Keratinocyte (primary cell): ENCODE measurements around the gene IDH3A.

Experiments
- EZH2 ChIP-seq: IDR thresholded peaks from one replicate; pipeline ENCODE4 v1.6.1; 2012; ENCODE audit warnings: inconsistent platforms, mild to moderate bottlenecking, low read length, moderate library complexity
- TF ChIP-seq, protein P1 (sequence below), 3 experiments: IDR thresholded peaks in 1 of 3; conservative IDR thresholded peaks in 1 of 3; optimal IDR thresholded peaks in 1 of 3; 2 replicates in 2 of 3; 3 replicates in 1 of 3; pipeline versions ENCODE3 to v1.5.1; 2011; ENCODE audit warnings: low read length in 3 of 3, mild to moderate bottlenecking in 3 of 3, moderate library complexity in 2 of 3, control low read depth in 1 of 3, inconsistent platforms in 1 of 3; ENCODE audit not compliant: insufficient read depth in 2 of 3; ENCODE audit errors: extremely low read depth in 1 of 3

DNA sequence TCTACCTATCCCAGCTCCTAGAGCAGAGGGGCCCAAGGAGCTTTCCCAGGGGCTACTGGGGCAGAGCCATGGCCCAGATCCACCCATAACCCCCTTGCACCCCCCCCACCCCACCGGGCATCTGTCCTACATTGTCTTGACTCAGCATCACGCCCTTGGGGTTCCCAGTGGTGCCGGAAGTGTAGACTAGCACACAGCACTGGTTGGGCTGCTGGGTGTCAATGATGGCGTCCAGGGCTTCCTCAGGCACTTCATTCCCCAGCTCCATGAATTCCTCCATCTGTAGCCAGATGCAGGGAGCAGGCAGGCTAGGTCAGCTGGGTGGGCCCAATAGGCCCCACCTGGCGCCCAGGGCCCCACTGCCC lies 33.2 kb downstream of the IDH3A start:
- TF ChIP-seq, protein P1, sequence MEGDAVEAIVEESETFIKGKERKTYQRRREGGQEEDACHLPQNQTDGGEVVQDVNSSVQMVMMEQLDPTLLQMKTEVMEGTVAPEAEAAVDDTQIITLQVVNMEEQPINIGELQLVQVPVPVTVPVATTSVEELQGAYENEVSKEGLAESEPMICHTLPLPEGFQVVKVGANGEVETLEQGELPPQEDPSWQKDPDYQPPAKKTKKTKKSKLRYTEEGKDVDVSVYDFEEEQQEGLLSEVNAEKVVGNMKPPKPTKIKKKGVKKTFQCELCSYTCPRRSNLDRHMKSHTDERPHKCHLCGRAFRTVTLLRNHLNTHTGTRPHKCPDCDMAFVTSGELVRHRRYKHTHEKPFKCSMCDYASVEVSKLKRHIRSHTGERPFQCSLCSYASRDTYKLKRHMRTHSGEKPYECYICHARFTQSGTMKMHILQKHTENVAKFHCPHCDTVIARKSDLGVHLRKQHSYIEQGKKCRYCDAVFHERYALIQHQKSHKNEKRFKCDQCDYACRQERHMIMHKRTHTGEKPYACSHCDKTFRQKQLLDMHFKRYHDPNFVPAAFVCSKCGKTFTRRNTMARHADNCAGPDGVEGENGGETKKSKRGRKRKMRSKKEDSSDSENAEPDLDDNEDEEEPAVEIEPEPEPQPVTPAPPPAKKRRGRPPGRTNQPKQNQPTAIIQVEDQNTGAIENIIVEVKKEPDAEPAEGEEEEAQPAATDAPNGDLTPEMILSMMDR (optimal IDR thresholded peaks at IDR 0.05 in 1 of 3, IDR thresholded peaks at IDR 0.05 in 1 of 3, conservative IDR thresholded peaks at IDR 0.05 in 1 of 3; ENCODE audit: extremely low read depth in 1 of 3, insufficient read depth in 2 of 3, low read length in 3 of 3) = no peak
- TF ChIP-seq EZH2 = no peak
